GM12891 (cell line): ENCODE results near the gene FIBIN.

ENCODE experiments used
- POLR2A ChIP-seq: IDR thresholded peaks from 2 replicates; pipeline ENCODE4 v1.6.1; 2011; ENCODE audit warnings: low read depth, low read length, control low read depth
- POLR2AphosphoS5 ChIP-seq: IDR thresholded peaks from 2 replicates; pipeline ENCODE4 v1.6.1; 2011; ENCODE audit warnings: low read depth, low read length, control low read depth

DNA sequence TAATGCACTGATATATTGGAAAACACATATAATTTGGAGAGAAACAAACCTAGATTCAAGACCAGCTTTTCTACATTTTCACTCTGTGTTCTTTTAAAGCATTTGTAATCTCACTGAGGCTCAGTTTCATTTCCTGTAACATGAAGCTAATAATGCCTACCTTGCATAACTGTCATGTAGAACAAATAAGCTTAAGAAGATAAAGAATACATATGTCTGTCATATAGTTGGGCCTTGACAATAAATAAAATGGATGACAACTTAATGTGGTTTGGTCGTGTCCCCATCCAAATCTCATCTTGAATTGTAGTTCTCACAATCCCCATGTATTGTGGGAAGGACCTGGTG lies 35.2 kb upstream of the FIBIN start:
- TF ChIP-seq POLR2AphosphoS5, result no peak
- no peak for TF ChIP-seq POLR2A
